ENCODE data around the gene PRXL2B.

Gene PRXL2B

GRCh38 chr1:2601721-2602303 is 15.2 kb downstream of the PRXL2B start:
- DNase-seq, result no peak

GRCh38 chr1:2602311-2602835 is 15.8 kb downstream of the PRXL2B start:
- DNase-seq, result no peak

- DNase-seq, result no peak
Observed at GRCh38 chr1:2602866-2603520, 16.4 kb downstream of the PRXL2B start.

- no peak for DNase-seq
Observed at GRCh38 chr1:2603521-2604155, 17.1 kb downstream of the PRXL2B start.

GRCh38 chr1:2604156-2604843 is 17.7 kb downstream of the PRXL2B start:
- DNase-seq, result no peak

GRCh38 chr1:2604844-2605508 is 18.4 kb downstream of the PRXL2B start:
- no peak for DNase-seq

- DNase-seq, result no peak
Observed at GRCh38 chr1:2605509-2606395, 19.2 kb downstream of the PRXL2B start.

GRCh38 chr1:2606396-2606880 is 19.9 kb downstream of the PRXL2B start:
- DNase-seq, result no peak

GRCh38 chr1:2606881-2607621 is 20.5 kb downstream of the PRXL2B start:
- DNase-seq, result no peak

GRCh38 chr1:2607641-2608091 is 21.1 kb downstream of the PRXL2B start:
- DNase-seq, result no peak

- no peak for DNase-seq
Observed at GRCh38 chr1:2609319-2610035, 22.9 kb downstream of the PRXL2B start.

GRCh38 chr1:2610036-2610959 is 23.7 kb downstream of the PRXL2B start:
- DNase-seq, result no peak

GRCh38 chr1:2611031-2611501 is 24.5 kb downstream of the PRXL2B start:
- DNase-seq, result no peak

GRCh38 chr1:2611621-2612437 is 25.3 kb downstream of the PRXL2B start:
- DNase-seq, result no peak

- DNase-seq, result no peak
Observed at GRCh38 chr1:2612591-2613365, 26.2 kb downstream of the PRXL2B start.

GRCh38 chr1:2614145-2614544 is 27.6 kb downstream of the PRXL2B start:
- DNase-seq, result no peak

GRCh38 chr1:2617971-2618470 is 31.4 kb downstream of the PRXL2B start:
- no peak for DNase-seq
